Skeletal muscle tissue (tissue), 4 donors: ENCODE results near the gene SCN8A. TPM values are rescaled to one million over a fixed set of nuclear protein-coding genes. Genes with fewer than 3 reads are reported as not detected.

Source experiments
- H3K27ac ChIP-seq: one replicate; pipeline ENCODE4 v1.7.0; 2013; ENCODE audit warnings: mild to moderate bottlenecking, low read depth, low read length, inconsistent platforms
- H3K27me3 ChIP-seq, 3 donors: one replicate each; pipeline ENCODE4 v1.7.0; 2013; ENCODE audit warnings: low read length in 3 of 3; ENCODE audit not compliant: control insufficient read depth in 3 of 3, insufficient read depth in 3 of 3
- H3K36me3 ChIP-seq, 3 donors: one replicate each; pipeline ENCODE4 v1.7.0; 2013; ENCODE audit warnings: low read length in 3 of 3; ENCODE audit not compliant: control insufficient read depth in 3 of 3, insufficient read depth in 3 of 3
- H3K4me1 ChIP-seq, 3 donors: one replicate each; pipeline ENCODE4 v1.7.0; 2013; ENCODE audit warnings: low read length in 3 of 3, mild to moderate bottlenecking in 3 of 3; ENCODE audit not compliant: control insufficient read depth in 3 of 3, insufficient read depth in 3 of 3
- H3K4me3 ChIP-seq, 3 donors: one replicate each; pipeline ENCODE4 v1.7.0; 2013; ENCODE audit warnings: low read length in 3 of 3
- H3K9ac ChIP-seq, 3 donors: one replicate each; pipeline ENCODE4 v1.7.0; 2013; ENCODE audit warnings: low read length in 3 of 3, mild to moderate bottlenecking in 3 of 3, moderate library complexity in 2 of 3, low read depth in 1 of 3
- H3K9me3 ChIP-seq, 3 donors: one replicate each; pipeline ENCODE4 v1.7.0; 2013; ENCODE audit warnings: low read length in 3 of 3; ENCODE audit not compliant: control insufficient read depth in 3 of 3
- total RNA-seq: library from RNA; depleted of rRNA; stranded (reverse); fragments of >200 nt; gene quantifications from one replicate; pipeline ENCODE4 v1.2.3, GENCODE V29; 2014
- donor health status: Osteomylitis.

The SCN8A gene
- total RNA-seq, 1 donor from 2014 or later = 0.52 TPM

DNA sequence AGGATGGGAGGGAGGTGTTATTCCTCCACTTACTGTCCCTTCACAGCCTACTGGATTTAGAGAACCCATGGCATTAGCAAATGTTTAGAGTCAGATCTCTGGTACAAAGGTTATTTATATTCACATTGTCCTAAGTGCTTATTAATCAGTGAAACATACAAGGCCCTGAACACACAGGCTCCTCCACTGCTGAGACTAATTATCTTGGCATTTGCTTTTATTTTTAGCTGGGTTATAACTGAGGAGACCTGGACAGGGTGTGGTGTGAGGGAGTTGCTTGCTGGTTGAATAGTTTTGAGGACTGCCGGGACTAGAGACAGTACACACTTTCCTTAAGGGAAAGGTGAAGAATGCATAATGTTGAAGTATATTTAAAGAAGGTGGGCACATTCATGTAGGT is 180.0 kb downstream of the SCN8A start:
- Histone ChIP-seq H3K9ac (no peak overlapping the region), H3K4me3 (no peak overlapping the region), H3K36me3 (no peaks in the 10 kb centered on the region), H3K9me3 (no peaks in the 10 kb centered on the region), H3K27me3 (peaks cover 0 to 2% (median 0%) of the 10 kb centered on the region in 3 donors), H3K4me1 (no peaks in the 10 kb centered on the region), H3K27ac (no peak overlapping the region)

DNA sequence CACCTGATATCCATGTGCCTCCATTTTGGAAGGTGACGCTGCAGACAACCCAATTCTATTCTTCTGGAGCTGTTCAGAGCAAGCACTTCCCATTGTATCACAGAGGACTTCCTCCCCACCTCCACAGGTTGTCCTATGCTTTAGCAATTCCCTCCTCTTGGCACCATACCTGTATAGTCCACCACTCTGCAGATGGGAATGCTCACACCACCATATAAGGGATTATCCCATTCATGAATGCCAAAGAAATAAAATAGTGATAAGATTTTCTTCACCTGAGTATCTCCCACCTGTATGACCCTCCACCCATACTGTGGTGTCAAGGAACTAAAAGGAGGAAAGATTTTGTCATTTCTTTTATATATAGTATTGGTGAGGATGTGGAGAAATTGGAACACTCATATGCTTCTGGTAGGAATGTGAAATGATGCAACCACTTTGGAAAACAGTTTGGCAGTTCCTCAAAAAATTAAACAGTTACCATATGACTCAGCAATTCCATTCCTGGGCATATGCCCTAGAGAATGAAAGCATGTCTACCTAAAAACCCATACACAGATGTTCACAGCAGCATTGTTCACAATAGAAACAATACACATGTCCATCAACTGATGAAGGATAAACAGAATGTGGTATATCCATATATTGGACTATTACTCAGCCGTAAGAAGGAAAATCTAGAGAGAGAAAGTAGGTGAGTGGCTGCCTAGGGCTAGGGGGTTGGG is 182.3 kb downstream of the SCN8A start:
- no peaks in the 10 kb centered on the region for H3K36me3 ChIP-seq
- no peaks in the 10 kb centered on the region for H3K4me1 ChIP-seq
- no peak overlapping the region for H3K9ac ChIP-seq
- no peak overlapping the region for H3K4me3 ChIP-seq
- no peak overlapping the region for H3K27ac ChIP-seq
- peaks cover 0 to 2% (median 0%) of the 10 kb centered on the region in 3 donors for H3K27me3 ChIP-seq
- no peaks in the 10 kb centered on the region for H3K9me3 ChIP-seq

DNA sequence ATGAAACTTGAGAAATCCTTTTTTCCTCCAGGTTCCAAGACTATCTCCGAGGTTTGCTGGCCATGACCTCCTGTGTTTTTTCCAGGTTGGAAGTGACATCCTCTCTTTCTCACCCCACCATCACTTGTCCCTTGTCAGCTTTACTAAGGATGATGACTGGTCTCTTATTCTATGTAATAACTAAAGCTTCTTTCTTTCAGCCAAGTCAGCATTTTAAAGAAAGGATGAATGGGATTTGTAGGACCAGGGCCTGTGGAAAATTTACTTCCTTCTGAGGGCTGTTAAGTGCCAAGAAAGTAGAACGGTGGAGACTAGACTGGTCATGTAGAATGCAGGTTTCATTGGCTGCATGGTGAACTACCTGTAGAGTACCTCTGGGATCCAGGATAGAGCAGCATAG is 183.9 kb downstream of the SCN8A start:
- H3K4me1 ChIP-seq = no peaks in the 10 kb centered on the region
- H3K36me3 ChIP-seq = no peaks in the 10 kb centered on the region
- no peak overlapping the region for H3K9ac ChIP-seq
- H3K27me3 ChIP-seq = peaks cover 0 to 2% (median 0%) of the 10 kb centered on the region in 3 donors
- no peak overlapping the region for H3K27ac ChIP-seq
- H3K9me3 ChIP-seq = no peaks in the 10 kb centered on the region
- no peak overlapping the region for H3K4me3 ChIP-seq

DNA sequence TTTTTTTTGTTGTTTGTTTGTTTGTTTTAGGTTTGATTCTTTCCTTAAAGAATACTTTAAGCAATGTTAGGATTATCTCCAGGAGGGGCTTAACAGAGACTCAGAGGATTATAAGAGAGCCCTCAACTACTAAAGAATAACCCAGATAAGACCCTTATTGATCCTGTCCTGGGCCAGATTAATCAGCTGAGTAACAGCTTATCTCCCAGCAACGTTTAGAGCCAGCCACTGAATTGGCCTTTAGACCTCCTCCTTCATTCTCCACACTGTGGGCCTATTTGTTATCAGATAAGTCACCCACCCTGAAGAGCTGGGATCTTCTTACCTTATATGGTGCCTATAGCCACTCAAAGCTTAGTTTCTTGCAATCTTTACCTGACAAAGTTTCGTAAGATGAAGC is 186.4 kb downstream of the SCN8A start:
- H3K9me3 ChIP-seq = no peaks in the 10 kb centered on the region
- H3K4me1 ChIP-seq = no peaks in the 10 kb centered on the region
- H3K27ac ChIP-seq = no peak overlapping the region
- H3K4me3 ChIP-seq = no peak overlapping the region
- H3K9ac ChIP-seq = no peak overlapping the region
- H3K27me3 ChIP-seq = peaks cover 1 to 8% (median 5%) of the 10 kb centered on the region in 3 donors
- H3K36me3 ChIP-seq = no peaks in the 10 kb centered on the region

DNA sequence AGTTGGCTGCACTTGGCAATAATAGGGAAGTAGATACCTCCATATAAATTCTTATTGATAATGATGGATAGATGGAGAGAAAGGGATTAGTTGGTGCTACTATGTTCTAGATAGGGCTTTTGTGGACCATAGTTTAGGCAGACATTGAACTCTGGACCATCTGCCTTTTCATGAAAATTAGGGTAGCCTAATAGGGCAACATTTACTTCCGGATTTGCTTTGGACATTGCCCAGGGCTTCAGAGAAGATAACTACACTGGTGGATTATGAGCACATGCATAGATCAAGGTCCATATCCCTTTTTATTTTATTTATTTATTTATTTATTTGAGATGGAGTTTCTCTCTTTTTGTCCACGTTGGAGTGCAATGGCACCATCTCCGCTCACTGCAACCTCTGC is 186.9 kb downstream of the SCN8A start:
- no peaks in the 10 kb centered on the region for H3K36me3 ChIP-seq
- H3K27me3 ChIP-seq = peaks cover 2 to 8% (median 5%) of the 10 kb centered on the region in 3 donors
- H3K9me3 ChIP-seq = no peaks in the 10 kb centered on the region
- no peaks in the 10 kb centered on the region for H3K4me1 ChIP-seq
- no peak overlapping the region for H3K4me3 ChIP-seq
- no peak overlapping the region for H3K27ac ChIP-seq
- H3K9ac ChIP-seq = no peak overlapping the region

DNA sequence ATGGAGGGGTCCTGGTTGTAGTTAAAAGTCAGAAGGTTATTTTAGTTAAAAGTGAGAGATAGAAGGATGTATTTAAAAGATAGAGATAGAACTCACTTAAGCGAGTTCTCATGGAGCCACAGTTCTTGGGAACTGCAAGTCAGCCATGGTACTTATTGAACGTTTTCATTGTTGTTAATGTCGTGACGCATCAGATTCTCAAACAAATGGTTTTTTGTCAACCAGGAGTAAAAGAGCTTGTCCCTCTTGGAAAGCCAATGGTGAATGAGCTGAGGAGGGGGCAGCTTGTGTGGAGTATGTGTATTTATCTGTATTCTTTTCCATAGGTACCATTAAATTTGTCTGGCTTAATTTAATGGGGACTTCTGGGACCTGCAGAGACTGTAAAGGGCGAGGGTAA is 188.8 kb downstream of the SCN8A start:
- Histone ChIP-seq H3K36me3 (no peaks in the 10 kb centered on the region), H3K9ac (no peak overlapping the region), H3K27ac (no peak overlapping the region), H3K4me1 (no peaks in the 10 kb centered on the region), H3K4me3 (no peak overlapping the region), H3K9me3 (no peaks in the 10 kb centered on the region), H3K27me3 (peaks cover 2 to 8% (median 5%) of the 10 kb centered on the region in 3 donors)

DNA sequence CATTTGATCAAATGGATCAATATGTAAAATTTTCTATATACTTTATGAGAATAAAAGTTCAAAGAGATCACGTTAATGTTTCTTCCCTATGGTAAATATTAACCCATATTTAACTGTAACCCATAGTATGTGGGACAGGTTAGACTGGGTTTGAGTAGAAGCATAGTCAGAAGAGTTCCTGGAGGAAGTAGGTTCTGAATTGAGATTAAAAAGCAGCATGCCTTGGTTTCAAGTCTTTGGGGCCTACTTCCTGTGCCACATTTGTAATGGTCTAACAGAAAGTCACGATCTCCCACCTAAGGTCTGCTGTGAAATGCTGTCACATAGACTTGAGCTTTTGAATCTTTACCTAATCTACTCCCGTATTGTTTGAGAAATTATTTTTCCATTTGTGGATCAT is 193.7 kb downstream of the SCN8A start:
- Histone ChIP-seq H3K9ac (no peak overlapping the region), H3K27ac (no peak overlapping the region), H3K4me3 (no peak overlapping the region), H3K27me3 (peaks cover 2 to 6% (median 5%) of the 10 kb centered on the region in 3 donors), H3K4me1 (no peaks in the 10 kb centered on the region), H3K9me3 (no peaks in the 10 kb centered on the region), H3K36me3 (no peaks in the 10 kb centered on the region)

DNA sequence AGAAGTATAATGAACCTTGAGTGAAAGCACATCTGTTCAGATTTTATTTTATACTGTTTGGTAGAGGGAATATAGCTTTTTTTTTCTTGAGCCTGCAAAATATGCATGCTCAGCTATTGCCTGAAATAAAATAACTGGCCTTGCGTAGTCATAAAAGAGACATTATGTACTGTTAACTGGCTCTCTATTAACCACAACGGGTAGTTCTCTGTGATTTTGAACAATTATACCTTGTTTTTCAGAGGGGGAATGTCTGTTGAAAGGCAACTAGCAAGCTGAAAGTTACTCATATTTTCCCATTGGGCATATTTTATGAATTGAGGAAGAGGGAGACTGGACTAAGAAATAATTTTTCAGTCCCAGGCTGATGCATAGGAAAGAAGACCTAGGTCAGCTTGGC is 194.9 kb downstream of the SCN8A start:
- Histone ChIP-seq H3K27me3 (peaks cover 2% of the 10 kb centered on the region in 3 donors), H3K36me3 (no peaks in the 10 kb centered on the region), H3K9me3 (no peaks in the 10 kb centered on the region), H3K9ac (no peak overlapping the region), H3K4me1 (no peaks in the 10 kb centered on the region), H3K4me3 (no peak overlapping the region), H3K27ac (no peak overlapping the region)

DNA sequence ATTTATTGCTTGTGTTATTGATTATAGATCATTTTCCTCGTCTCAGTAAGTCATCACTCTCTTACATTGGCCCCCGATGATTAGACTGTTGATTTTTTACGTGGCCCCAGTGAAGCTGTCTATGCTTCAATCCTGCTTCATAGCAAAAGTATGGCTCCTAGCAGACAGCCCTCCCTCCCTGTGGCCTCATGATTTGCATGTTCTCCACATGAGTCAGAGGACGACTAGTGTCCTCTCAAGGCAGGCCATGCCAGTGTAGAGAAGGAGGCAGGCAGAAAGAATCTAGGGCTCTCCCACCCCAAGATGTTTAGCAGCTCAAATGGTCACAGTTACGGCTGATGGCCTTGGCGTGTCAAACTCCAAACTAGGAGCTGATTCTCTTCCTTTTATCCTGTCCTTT is 197.8 kb downstream of the SCN8A start:
- Histone ChIP-seq H3K36me3 (no peaks in the 10 kb centered on the region), H3K27ac (no peak overlapping the region), H3K9ac (no peak overlapping the region), H3K4me1 (no peaks in the 10 kb centered on the region), H3K4me3 (no peak overlapping the region), H3K27me3 (no peaks in the 10 kb centered on the region), H3K9me3 (no peaks in the 10 kb centered on the region)

DNA sequence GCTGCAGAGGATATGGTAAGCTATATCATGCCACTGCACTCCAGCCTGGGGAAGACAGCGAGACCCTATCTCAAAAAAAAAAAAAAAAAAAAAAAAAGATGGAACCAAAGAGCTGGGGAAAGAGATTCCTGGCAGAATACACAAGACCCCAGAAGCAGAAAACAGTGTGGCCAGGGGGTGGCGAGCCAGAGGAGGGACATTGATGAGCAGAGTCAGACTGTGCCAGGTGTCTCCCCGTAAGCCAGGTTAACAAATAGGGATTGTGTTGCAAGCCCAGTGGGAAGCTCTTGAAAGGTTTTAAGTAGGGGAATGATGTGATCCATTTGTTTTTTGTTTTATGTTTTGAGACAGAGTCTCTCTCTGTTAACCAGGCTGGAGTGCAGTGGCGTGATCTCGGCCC is 201.4 kb downstream of the SCN8A start:
- Histone ChIP-seq H3K36me3 (no peaks in the 10 kb centered on the region), H3K4me3 (no peak overlapping the region), H3K27me3 (no peaks in the 10 kb centered on the region), H3K4me1 (no peaks in the 10 kb centered on the region), H3K9me3 (no peaks in the 10 kb centered on the region), H3K27ac (no peak overlapping the region), H3K9ac (no peak overlapping the region)
